HG03280 (cell line): ENCODE data around the gene ZNF511.
A peak's percentile ranks its signal among the peaks of the same experiment; 100 is the strongest.

Source experiments
- ATAC-seq: cut with Tn5 transposase; IDR thresholded peaks from one replicate; pipeline ENCODE4 v1.9.1; 2021; ENCODE audit warnings: mild to moderate bottlenecking, moderate library complexity; ENCODE audit not compliant: unreplicated experiment

The ZNF511 gene

DNA sequence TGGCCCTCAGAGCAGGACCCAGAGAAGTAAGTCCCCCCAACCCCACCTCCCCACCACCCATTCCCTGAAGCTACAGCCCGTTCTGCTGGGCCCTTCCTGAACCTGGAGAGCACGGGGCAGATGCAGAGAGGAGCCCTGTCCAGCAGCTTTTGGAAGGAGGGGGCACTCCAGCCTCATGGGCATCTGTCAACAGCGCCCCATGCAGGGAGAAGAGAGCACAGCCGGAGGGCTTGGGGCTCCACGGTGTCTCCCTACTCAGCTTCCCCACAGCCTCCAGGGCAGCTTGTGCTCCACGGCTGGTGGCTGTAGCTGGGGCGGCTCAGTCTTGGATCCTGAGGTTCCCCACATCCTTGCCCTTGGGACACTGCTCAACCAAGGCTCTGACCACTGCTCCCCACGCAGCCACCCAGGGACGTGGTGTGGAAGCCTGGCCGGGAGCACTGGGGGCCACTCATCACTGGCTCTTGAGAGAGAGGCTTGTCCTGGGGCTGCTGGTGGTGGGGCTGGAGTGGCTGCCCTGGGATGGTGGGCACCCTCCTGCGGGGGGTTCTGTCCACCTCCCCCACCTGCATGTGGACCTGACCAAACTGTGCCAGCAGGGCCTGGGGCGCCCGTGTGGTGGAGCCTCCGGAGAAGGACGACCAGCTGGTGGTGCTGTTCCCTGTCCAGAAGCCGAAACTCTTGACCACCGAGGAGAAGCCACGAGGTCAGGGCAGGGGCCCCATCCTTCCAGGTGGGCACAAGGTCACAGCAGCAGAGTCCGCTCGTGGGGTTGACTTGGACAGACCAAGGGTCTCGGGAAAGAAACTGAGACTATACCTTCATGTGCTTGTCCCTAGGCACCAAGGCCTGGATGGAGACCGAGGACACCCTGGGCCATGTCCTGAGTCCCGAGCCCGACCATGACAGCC is 42.9 kb downstream of the ZNF511 start:
- ATAC-seq, result no peak

DNA sequence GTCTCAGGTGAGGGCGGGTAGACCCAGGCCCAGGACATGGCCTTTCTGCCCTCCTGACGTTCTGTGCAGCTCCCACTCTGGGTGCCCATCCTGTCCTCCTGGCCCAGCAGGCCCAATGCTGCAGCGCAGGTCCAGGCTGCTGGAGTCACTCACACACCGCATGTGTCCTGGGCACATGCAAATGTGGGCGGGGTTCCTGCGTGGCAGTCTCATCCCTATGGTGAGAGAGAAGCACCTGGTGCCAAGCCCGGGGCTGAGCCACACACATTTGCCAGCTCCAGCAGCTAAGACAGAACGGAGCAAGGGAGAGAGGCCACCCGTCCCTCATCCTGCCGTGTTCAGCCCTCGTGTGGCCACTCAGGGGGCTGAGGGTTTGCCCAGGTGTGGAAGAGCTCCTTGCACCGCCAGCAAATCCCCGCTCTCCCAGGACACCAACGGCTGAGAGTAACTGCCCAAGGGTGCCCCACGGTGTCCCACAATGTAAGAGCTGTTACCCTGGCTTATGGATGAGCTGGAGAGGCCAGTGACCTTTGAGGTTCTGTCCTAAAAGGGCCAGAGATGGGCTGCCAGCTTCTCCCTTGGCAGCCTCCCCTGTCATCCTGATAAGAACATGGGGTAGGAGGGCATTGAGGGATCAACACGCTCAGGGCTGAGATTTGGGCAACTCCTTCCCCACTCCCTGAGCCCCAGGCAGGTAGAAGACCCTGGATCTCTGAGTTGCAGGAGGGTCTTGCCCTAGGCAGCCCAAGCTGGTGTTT is 44.7 kb downstream of the ZNF511 start:
- no peak for ATAC-seq

DNA sequence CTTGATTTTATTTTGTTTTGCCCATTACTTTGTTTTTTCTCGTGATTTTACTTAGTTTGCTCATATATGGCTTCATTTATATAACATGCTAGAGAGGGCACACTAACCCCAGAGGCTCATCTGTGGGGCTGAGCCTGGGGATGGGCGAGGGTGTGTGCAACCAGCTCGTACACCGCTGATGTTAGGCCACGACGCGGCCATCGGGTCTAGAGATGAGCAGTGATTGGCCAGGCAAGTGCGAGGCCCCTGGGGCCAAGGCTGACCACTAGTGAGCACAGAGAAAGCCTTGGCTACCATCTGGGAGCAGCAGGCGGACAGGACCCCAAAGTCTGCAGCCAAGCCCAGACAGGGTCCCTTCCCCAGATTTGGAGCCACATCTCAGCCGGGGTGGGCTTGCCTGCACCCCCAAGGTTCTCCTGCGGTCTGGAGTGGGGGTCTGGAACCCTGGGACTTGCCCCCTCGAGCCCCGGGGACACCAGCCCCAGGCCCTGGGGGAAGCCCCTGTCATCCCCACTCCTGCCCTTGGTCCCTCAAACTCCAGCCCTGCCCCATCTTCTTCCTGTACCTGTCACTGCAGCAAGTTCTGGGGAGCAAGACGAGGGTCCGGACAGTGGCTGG is 45.4 kb downstream of the ZNF511 start:
- no peak for ATAC-seq

DNA sequence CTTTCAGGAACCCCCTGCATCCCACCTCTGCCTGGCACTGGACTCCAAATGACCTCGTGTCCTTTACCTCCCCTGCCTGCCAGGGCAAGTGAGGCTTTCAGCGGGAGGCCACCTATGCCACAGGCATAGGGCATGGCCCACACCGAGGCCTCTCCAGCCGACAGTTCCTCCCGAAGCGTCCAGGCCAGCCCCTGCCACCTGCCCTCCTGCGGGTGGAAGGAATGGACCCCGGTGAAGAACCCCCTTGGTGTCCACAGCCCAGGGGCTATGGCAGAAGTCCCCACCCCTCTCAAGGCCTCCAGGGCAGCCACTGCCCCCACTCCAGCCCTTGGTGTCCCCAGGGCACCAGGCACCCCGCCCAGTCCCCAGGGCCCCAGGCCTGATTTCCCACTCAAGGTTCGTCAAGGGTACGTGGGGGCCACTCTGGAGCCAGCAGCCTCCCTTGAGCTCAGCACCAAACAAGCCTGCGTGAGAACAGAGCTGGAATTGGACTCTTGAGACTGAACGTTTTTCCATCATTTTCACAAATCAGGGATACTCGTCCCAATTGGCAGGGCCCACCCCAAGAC is 46.0 kb downstream of the ZNF511 start:
- no peak for ATAC-seq

DNA sequence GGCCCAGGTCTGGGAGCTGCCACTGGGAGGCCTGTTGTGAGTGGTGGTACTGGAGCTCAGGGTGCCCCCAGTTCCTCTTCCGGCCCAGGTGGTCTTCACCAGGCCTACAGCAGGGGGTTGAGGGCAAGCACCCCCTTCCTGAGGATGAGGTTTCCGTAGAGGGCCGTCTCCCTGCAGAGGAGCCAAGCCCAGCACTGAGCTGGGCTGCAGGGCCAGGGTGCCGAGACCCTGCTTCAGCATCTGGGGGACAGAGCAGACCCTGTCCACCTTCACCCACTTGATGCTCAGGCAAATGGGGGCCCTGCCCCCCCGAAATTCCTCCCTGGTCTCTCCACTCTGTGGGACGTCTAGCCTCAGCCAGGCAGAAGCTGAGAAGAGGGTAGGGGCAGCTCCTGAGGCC is 46.6 kb downstream of the ZNF511 start:
- ATAC-seq, result no peak

DNA sequence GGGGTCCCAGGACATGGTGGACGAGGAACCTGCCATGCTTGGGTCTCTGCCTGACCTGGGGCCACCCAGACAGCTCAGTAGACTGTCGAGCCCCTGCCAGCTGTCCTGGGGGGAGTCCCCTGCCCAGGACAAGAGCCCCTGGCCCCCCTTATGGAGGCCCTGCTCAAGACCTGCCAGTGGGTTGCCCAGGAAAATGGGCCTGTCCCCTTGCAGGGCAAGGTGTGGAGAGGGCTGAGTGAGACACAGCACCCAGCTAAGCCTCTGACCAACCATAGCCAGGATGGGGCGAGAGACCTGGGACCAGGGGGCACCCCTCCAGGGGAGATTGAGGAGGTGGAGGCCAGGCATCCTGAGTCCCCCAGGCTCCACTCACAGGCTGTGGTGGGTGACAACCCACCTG is 47.3 kb downstream of the ZNF511 start:
- no peak for ATAC-seq

DNA sequence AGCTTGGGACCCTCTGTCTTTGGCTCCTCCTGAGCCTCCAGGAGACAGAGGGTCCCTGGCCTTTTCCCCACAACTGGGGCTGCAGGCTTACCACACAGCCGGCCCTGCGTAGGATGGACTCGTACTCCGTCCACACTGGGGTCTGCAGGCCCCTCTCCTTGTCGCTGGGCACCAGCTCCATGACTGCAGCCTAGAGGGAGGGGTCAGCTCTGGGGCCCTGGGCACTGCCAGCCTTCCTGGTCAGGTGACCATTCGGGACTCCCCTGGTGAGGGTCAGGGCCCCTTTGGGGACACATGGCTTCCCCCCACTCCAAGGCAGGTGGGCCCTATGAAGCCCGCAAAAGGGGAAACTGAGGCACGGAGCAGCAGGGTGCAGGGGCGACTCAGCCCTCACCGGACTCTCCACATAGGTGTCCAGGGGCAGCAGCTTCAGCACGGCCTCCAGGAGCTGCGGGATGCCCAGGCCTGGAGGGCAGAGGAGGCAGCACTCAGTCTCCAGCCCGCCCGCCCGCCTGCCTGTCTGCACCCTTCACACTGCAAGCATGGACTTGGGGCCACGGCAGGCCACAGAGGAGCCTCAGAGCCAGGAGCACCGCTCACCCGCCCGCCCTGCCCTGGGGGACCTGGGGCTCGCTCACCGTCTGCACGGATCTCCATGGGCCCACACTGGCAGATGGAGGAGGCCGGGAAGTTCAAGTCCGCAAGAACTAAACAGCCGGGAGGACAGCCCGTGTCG is 48.0 kb downstream of the ZNF511 start:
- ATAC-seq, result no peak

DNA sequence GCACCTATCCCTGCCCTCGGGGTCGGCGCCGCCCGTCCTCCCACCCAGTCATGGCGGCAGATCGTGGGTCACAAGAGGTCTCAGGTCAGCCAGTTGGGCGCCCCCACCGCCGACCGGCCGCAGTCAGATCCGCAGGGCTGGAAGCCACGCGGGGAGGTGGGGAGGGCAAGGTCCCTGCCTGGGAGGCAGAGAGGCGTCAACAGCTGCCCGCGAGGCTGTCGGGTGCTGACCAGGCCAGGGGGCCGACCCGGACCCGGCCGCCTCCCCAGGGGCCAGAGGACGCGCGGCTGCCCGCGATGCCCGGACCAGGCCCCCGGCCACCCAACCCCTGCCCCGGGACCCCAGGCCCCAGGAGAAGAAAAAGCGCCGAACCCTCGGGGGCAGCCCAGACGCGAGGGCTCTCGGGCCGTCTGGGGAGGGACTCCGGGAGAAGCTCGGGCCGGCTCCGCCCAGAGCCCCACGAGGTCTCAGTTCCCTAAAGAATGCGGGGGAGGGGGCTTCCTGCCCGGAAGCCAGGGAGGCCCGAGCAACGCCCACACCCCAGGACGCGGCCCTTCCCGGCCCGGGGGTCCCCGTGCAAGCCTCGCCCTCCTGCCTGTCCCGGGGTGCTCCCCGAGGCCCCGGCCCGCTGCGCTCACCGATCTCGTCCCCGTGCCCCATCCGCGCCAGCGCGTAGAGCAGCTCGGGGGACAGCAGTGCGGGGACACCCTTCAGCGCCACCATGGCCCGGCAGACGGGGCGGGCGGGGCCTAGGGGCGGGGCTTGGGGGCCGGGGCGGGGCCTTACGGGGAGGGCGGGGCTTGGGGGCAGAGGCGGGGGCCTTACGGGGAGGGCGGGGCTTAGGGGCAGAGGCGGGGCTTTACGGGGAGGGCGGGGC is 48.8 kb downstream of the ZNF511 start, which contains the start of gene FUOM:
Gene FUOM, minus strand, starts transcription at position 735 of the 877 bp plus-strand sequence. Its CDS starts 12 bp downstream, at position 723.
- ATAC-seq, result peak; percentile 63

DNA sequence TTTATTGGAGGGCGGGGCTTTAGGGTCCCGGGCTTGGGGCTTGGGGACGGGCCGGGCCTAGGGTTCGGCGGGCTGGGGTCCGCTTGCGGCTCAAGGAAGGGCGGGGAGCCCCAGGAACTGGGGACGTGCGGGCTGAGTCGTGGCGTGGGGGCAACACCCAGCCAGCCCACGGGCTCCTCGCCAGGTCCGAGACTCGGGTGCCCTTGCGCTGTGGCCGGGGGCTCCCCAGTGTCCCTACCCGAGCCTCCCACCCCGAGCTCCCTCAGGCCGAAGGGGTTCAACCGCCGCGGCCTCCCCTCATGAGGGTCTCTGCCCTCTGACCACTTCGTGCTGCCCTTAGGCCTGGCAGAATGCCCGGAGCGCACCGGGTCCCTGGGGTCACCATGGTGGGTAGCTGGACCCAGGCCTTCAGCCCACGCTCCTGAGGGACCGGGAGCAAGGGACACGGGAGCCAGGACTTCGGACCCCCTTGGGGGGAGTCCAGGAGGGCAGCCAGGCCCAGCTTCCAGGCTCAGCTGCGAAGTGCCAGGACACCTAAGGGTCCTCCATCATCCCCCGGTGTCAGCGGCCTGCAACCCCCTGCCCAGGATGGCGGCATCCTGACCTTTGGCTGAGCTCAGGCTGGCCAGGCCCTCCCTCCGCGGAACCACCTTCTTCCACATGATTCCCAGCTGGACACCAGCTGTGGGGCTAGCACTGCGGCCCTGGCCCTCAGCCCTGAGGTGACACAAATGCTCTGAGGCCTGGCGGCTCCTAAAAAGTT is 49.6 kb downstream of the ZNF511 start:
- ATAC-seq, result no peak

DNA sequence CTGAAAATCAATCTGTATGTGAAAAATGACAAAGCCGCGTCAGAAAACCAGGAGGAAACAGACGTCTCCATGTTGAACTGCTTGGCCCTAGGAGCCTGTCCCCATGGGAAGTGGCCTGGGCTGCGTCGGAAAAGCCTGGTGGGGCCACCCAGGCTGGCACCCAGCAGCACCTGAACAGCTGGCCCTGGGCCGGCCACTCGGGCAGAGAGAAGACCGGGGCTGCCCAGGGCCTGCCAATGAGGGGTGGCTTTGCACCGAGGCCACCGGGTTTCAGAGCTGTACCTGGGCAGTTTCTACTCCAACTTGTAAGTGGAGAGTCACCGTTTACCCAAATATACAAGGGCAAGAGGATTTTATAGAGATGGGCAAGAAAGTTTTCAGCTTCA is 50.2 kb downstream of the ZNF511 start:
- no peak for ATAC-seq

DNA sequence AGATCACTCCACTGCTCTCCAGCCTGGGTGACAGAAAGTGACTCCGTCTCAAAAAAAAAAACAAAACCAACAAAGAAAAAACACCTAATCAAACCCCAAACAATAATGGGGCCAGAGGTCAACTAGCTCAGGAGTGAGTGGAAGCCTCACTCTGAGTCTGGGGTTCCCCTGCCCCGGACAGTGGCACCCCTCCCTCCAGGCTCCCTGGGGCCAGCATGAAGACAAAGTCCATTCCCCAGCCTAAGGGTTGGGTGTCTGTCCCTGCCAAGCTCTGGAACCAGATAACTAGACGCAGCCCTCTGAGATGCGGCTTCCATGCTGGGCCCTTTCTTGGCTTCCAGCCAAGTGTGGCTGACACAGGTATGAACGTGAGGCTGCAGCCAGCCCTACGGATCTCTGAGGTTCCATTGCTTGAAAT is 50.8 kb downstream of the ZNF511 start:
- ATAC-seq, result no peak

DNA sequence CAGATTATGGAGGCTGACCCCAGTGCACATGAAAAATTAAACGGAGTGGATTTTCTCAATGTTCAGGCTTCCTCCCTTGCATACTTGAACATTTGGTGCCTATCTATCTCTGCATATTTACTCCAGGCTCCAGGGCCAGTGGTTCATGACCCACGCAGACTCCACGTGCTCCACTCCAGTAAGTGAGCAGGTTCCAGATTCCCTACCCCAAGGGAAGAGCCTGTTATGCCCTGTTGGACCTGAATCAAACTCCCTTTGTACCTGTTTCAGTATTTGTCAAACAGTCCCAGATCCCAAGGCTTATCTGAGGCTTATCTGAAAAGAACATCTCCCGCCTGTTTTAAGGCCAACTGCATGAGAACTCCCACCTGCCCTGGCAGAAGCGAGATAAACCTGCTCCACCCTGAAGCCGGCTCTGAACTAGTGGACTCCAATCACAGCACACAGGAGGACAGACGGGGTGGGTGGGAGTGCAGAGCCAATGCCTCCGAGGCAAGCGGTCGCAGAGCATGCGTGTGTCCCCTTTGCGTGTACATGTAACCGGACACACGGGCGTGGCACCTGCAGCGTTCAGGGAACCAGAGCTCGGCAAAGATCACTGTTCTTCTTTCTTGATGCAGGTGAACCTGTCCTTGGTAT is 51.4 kb downstream of the ZNF511 start:
- no peak for ATAC-seq

DNA sequence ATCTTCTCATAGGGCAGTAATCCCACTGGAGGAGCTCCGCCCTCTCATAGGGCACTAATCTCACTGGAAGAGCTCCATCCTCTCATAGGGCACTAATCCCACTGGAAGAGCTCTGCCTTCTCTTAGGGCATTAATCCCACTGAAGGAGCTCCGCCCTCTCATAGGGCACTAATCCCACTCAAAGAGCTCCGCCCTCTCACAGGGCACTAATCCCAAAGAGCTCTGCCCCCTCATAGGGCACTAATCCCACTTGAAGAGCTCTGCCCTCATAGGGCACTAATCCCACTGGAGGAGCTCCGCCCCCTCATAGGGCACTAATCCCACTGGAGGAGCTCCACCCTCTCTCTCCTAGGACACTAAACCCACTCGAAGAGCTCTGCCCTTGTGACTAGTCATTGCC is 52.5 kb downstream of the ZNF511 start:
- ATAC-seq, result no peak

DNA sequence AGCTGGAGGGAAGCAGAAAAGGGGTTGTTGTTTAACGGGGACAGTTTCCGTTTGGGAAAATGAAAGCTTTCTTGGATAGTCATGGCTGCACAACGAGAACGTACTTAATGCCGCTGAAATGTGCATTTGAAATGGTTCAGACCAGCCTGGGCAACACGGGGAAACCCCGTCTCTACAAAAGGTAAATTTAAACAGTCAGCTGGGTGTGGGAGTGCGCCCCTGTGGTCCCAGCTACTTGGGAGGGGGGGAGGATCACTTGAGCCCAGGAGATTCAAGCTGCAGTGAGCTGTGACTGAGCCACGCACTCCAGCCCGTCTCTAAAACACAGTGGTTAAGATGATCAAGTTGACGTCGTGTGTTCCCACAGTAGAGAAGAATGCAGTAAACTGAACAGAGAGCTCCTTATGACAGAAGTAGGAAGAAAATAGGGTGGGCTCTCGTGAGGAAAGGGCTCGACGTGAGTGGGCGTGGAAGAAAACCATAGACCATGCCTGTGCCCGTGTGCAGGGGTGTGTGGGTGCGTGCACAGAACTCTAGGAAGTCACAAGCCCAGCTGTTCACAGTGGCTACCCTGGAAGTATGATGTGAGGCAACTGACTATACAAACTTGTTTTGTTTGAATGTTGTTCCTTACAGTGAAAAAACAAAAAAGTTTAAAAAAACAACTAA is 53.2 kb downstream of the ZNF511 start:
- no peak for ATAC-seq
